Stomach (tissue), 9 donors: ENCODE measurements around the gene IWS1. TPM values are rescaled to one million over a fixed set of nuclear protein-coding genes. Genes with fewer than 3 reads are reported as not detected.

Source experiments
- DNase-seq, 2 donors: peaks; one replicate each; pipeline versions ENCODE4 v3.0.0 to v3.0.0-alpha.2; 2013 to 2019
- H3K27ac ChIP-seq, 5 donors: fragments of 200-600 bp in 4 of 5; sonication (generic) in 4 of 5; one replicate each; pipeline ENCODE4 v1.5.1; 2013 to 2019; ENCODE audit warnings: mild to moderate bottlenecking in 1 of 5, moderate library complexity in 1 of 5
- H3K27me3 ChIP-seq, 3 donors: fragments of 200-600 bp; sonication (generic); one replicate each; pipeline ENCODE4 v1.5.1; 2017 to 2019; ENCODE audit warnings: mixed run types in 1 of 3
- H3K36me3 ChIP-seq, 4 donors: fragments of 200-600 bp; sonication (generic); 1 replicate in 3 of 4; 2 replicates in 1 of 4; pipeline ENCODE4 v1.5.1; 2016 to 2019
- H3K4me1 ChIP-seq, 4 donors: fragments of 200-600 bp; sonication (generic); one replicate each; pipeline ENCODE4 v1.5.1; 2016 to 2019
- H3K4me3 ChIP-seq, 4 donors: fragments of 200-600 bp; sonication (generic) in 3 of 4; one replicate each; pipeline ENCODE4 v1.5.1; 2016 to 2019; ENCODE audit warnings: mild to moderate bottlenecking in 1 of 4
- H3K9me3 ChIP-seq, 4 donors: fragments of 200-600 bp; sonication (generic); one replicate each; pipeline ENCODE4 v1.5.1; 2016 to 2019
- CTCF ChIP-seq, 7 experiments: fragments of 450-650 bp in 4 of 7; fragments of 200-600 bp in 3 of 7; sonication (generic) in 3 of 7; IDR thresholded peaks; one replicate each; pipeline ENCODE4 v1.5.1; 2016 to 2019; ENCODE audit warnings: antibody characterized with exemption in 7 of 7, control low read depth in 2 of 7, mild to moderate bottlenecking in 1 of 7
- EP300 ChIP-seq: sonication (generic); formaldehyde crosslinking; IDR thresholded peaks from one replicate; pipeline ENCODE4 v1.6.1; 2017; ENCODE audit warnings: antibody characterized with exemption
- POLR2A ChIP-seq, 4 donors: fragments of 450-650 bp; IDR thresholded peaks; one replicate each; pipeline ENCODE4 v1.6.1; 2016; ENCODE audit warnings: antibody characterized with exemption in 4 of 4, control low read depth in 2 of 4, mild to moderate bottlenecking in 1 of 4, moderate library complexity in 1 of 4
- POLR2AphosphoS5 ChIP-seq, 3 donors: sonication (generic); formaldehyde crosslinking; IDR thresholded peaks; one replicate each; pipeline ENCODE4 v1.6.1; 2016; ENCODE audit warnings: antibody characterized with exemption in 3 of 3
- WGBS, 5 donors: extraction: QIAGEN DNeasy Blood & Tissue Kit in 3 of 5; methylation state at CpG; one replicate each; pipeline versions ENCODE4 v1.1.5 to v1.1.7; 2013 to 2018; 5-methylcytosine and 5-hydroxymethylcytosine counted together
- intact Hi-C: fragments of 100-400 bp; cut with DNase I; formaldehyde crosslinking; loops from one replicate; pipeline ENCODE4 v1.15.1; 2023; ENCODE audit warnings: low total_unique reads
- polyA plus RNA-seq, 3 donors: library from polyadenylated mRNA; stranded (reverse); fragments of 200-250 nt; gene quantifications; one replicate each; pipeline ENCODE4 v1.2.3, GENCODE V29; 2013
- total RNA-seq, 5 donors: library from RNA; depleted of rRNA; stranded (reverse); fragments of >200 nt; gene quantifications; one replicate each; pipeline versions ENCODE4 v1.1.0 to v1.2.3, GENCODE V29; 2014 to 2016
- donor health status: healthy with polysubstance abuse.
- donor health status: Bipolar disorder and iron deficiency.
- donor health status: healthy.

The IWS1 gene
- total and polyA plus RNA-seq, 8 donors = 18.7 to 145 (median 36.4) TPM

- Histone ChIP-seq H3K36me3 (no peaks in the 10 kb centered on the region), H3K4me3 (no peak overlapping the region), H3K27ac (no peak overlapping the region), H3K27me3 (peaks cover 0 to 6% (median 0%) of the 10 kb centered on the region in 3 donors), H3K9me3 (no peaks in the 10 kb centered on the region), H3K4me1 (no peaks in the 10 kb centered on the region)
- 54 to 67% (median 59%) methylated on average over 17 to 18 of the region's 18 CpGs for WGBS, 5 donors
- DNase-seq = peak in 1 of 2 donors; percentile 1
- intact Hi-C loops = no loop called here
- TF ChIP-seq POLR2AphosphoS5 (IDR thresholded peaks at IDR 0.05) (no peak), EP300 (no peak), CTCF (IDR thresholded peaks at IDR 0.05) (no peak), POLR2A (IDR thresholded peaks at IDR 0.05) (no peak)
Observed at GRCh38 chr2:127570282-127571250, 44.3 kb upstream of the IWS1 start.

- intact Hi-C loops = no loop called here
- WGBS, 5 donors = 70 to 87% (median 80%) methylated on average over 6 of the region's 6 CpGs
- Histone ChIP-seq H3K27me3 (peaks cover 0 to 6% (median 0%) of the 10 kb centered on the region in 3 donors), H3K4me1 (no peaks in the 10 kb centered on the region), H3K36me3 (no peaks in the 10 kb centered on the region), H3K9me3 (no peaks in the 10 kb centered on the region), H3K27ac (no peak overlapping the region), H3K4me3 (no peak overlapping the region)
- no peak for DNase-seq
- no peak for TF ChIP-seq POLR2A (IDR thresholded peaks at IDR 0.05)
- no peak for TF ChIP-seq POLR2AphosphoS5 (IDR thresholded peaks at IDR 0.05)
- no peak for TF ChIP-seq CTCF (IDR thresholded peaks at IDR 0.05)
- TF ChIP-seq EP300 = no peak
Observed at GRCh38 chr2:127569666-127570065, 43.4 kb upstream of the IWS1 start.

GRCh38 chr2:127568128-127568527 lies 41.8 kb upstream of the IWS1 start:
- H3K4me1 ChIP-seq = no peaks in the 10 kb centered on the region
- H3K4me3 ChIP-seq = no peak overlapping the region
- 83 to 95% (median 88%) methylated on average over 6 of the region's 6 CpGs for WGBS, 5 donors
- DNase-seq = no peak
- H3K36me3 ChIP-seq = no peaks in the 10 kb centered on the region
- intact Hi-C loops = no loop called here
- peaks cover 0 to 6% (median 0%) of the 10 kb centered on the region in 3 donors for H3K27me3 ChIP-seq
- H3K27ac ChIP-seq = no peak overlapping the region
- no peaks in the 10 kb centered on the region for H3K9me3 ChIP-seq
- no peak for TF ChIP-seq CTCF (IDR thresholded peaks at IDR 0.05)
- TF ChIP-seq EP300 = no peak
- no peak for TF ChIP-seq POLR2AphosphoS5 (IDR thresholded peaks at IDR 0.05)
- no peak for TF ChIP-seq POLR2A (IDR thresholded peaks at IDR 0.05)

GRCh38 chr2:127567351-127567854 lies 41.1 kb upstream of the IWS1 start:
- 78 to 97% (median 88%) methylated on average over 4 to 5 of the region's 5 CpGs for WGBS, 5 donors
- Histone ChIP-seq H3K4me1 (no peaks in the 10 kb centered on the region), H3K27me3 (peaks cover 0 to 6% (median 0%) of the 10 kb centered on the region in 3 donors), H3K27ac (no peak overlapping the region), H3K9me3 (no peaks in the 10 kb centered on the region), H3K4me3 (no peak overlapping the region), H3K36me3 (no peaks in the 10 kb centered on the region)
- TF ChIP-seq POLR2A (IDR thresholded peaks at IDR 0.05) (no peak), POLR2AphosphoS5 (IDR thresholded peaks at IDR 0.05) (no peak)
- intact Hi-C loops = no loop called here
- no peak for DNase-seq
